Middle frontal gyrus (tissue), 1 donor: ENCODE data around the gene RPRD2.
"Not testable (repeated sequence)": the region's sequence is repeated elsewhere in the genome, so short reads cannot be mapped to it uniquely, and the experiment has no call there.

Experiments
- DNase-seq: peaks from one replicate; pipeline ENCODE4 v3.0.0-alpha.2; 2015; ENCODE audit warnings: low spot score; ENCODE audit errors: extremely low spot score

The RPRD2 gene

DNA sequence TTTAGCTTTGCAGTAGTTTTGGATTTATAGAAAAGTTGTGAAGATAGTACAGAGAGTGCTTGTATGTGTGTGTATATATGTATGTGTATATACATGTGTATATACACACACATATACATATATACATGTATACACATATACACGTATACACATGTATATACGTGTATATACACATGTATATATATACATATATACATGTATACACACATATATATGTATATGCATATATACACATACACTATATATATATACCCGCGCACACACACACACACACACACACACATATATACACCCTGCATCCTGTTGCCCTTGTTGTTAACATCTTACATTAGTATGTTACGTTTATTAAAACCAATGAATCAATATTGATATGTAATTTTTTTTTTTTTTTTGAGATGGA is 24.3 kb downstream of the RPRD2 start:
- DNase-seq = no peak

DNA sequence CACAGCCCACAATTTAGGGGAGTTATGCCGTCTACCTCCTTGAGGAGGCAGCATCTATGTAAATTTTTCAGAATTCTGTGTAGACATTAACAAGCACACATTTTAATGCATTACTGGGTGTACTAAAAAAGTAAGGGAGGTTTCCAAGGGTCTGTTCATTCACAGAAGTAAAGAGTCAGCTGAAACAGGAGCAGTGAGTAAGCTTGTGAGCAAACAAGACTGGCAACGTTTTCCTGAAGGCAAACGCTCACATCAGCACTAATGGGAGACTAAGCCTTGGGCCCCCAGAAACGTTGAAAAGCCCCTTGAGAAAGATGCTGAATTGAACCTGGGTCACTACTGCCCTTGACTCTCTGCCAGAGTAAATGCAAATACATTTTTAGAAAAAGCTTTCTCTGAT is 25.7 kb downstream of the RPRD2 start:
- no peak for DNase-seq

DNA sequence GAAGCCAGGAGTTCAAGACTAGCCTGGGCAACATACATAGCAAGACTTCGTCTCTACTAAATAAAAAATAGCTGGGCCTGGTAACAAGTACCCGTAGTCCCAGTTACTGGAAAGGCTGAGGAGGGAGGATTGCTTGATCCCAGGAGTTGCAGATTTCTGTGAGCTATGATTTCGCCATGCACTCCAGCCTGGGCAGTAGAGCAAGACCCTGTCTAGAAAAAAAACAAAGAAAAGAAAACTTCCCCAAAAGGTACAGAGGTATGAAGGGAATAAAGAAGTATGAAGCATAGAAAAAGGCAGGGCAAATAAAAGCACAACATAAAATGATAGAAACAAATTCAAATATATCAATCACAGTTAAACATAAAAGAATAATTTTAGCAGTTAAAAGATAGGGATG is 28.7 kb downstream of the RPRD2 start:
- DNase-seq = no peak

DNA sequence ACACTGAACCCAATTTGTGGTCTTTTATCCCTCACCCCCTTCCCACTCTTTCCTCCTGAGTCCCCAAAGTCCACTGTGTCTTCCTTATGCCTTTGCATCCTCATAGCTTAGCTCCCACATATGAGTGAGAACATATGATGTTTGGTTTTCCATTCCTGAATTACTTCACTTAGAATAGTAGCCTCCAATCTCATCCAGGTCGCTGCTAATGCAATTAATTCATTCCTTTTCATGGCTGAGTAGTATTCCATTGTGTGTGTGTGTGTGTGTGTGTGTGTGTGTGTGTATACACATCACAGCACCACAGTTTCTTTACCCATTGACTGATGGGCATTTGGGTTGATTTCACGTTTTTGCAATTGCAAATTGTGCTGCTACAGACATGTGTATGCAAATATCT is 31.2 kb downstream of the RPRD2 start:
- not testable (repeated sequence) for DNase-seq

DNA sequence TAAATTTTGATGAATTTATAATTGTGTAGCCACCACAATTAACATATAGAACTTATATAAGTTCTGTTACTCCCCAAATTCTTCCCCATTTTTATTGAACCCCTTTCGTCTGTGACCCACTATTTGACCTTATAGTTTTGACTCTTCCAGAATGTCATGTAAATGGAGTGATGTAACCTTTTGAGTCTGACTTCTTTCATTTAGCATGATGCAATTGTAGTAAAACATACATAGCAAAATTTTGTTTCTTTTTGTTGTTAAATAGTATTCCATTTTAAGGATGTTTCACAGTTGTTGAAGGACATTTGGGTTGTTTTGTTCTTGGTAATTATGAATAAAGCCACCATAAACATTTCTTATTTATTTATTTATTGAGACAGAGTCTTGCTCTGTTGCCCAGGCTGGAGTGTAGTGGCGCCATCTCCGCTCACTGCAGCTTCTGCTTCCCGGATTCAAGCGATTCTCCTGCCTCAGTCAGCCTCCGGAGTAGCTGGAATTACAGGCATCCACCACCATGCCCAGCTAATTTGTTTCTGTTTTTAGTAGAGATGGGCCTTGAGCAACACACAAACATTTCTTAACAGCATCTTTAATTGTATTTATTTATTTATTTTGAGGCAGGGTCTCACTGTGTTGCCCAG is 33.6 kb downstream of the RPRD2 start:
- no peak for DNase-seq

DNA sequence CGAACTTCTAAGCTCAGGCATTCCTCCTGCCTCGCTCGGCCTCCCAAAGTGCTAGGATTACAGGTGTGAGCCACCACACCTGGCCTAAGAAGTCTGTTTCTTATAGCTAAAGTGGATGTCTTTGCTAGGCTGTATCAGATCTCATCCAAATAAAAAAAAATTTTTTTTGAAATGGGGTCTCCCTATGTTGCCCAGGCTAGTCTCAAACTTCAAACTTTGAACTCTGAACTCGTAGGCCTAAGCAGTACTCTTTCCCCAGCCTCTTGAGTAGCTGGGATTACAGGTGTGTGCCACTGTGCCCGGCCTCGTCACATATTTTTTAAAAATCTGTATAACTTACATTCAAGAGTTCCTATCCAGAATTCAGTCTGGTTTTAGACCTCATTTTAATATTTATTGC is 40.5 kb downstream of the RPRD2 start:
- no peak for DNase-seq

DNA sequence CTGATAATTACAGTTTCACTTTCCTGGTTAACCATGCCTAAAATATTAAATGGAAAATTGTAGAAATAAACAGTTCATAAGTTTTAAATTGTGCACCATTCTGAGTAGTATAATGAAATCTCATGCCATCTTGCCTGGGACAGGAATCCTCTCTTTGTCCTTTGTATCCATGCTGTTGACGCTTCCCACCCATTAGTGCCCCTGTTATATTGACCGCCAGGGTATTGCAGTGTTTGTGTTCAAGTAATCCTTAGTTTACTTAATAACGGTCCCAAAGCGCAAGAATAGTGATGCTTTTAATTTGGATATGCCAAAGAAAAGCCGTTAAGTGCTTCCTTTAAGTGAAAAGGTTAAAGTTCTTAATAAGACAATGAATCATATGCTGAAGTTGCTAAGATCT is 41.7 kb downstream of the RPRD2 start:
- DNase-seq = no peak

DNA sequence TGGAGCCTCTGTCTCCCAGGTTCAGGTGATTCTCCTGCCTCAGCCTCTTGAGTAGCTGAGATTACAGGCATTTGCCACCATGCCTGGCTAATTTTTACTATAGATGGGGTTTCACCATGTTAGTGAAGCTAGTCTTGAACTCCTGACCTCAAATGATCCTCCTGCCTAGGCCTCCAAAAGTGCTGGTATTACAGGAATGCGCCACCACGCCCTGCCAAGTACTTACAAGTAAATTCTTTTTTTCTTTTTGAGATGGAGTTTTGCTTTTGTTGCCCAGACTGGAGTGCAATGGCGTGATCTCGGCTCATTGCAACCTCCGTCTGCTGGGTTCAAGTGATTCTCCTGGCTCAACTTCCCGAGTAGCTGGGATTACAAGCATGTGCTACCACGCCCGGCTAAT is 42.5 kb downstream of the RPRD2 start:
- no peak for DNase-seq

DNA sequence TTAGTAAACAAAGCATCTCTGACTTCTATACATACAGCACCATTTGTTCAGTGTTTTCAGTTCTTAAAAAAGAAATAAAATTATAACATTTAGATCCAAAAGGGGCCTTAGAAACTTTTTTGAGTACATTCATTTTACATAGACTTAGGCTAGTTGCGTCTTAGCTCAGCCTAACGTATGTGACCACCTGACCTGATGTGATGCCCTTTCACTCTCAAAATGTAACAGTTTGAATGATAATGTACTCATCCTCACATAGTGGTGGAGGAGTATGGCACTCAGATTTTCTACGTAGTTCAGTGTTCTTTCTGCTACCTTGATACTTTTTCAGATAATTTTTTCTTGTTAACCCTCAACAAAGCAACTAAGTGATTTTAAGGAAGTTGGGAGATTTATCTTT is 43.4 kb downstream of the RPRD2 start:
- no peak for DNase-seq

DNA sequence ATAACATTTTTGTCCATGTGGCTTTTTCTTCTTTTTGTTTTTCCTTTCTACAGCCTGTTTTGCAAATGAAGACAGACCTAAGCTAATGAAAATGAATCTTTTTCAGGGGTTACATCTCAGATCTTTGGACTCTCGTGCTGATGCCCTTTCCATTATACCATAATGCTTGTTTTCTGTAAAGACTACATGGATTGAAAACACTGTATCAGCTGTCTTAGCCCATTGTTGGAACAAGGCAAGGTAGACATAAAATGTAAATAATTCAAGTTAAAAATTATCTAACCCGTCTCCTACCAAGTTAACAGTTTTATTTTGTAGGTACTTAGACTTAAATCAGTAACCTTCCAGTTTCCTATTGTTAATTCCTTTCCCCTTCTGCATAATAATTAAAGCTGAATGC is 44.9 kb downstream of the RPRD2 start:
- DNase-seq = no peak

DNA sequence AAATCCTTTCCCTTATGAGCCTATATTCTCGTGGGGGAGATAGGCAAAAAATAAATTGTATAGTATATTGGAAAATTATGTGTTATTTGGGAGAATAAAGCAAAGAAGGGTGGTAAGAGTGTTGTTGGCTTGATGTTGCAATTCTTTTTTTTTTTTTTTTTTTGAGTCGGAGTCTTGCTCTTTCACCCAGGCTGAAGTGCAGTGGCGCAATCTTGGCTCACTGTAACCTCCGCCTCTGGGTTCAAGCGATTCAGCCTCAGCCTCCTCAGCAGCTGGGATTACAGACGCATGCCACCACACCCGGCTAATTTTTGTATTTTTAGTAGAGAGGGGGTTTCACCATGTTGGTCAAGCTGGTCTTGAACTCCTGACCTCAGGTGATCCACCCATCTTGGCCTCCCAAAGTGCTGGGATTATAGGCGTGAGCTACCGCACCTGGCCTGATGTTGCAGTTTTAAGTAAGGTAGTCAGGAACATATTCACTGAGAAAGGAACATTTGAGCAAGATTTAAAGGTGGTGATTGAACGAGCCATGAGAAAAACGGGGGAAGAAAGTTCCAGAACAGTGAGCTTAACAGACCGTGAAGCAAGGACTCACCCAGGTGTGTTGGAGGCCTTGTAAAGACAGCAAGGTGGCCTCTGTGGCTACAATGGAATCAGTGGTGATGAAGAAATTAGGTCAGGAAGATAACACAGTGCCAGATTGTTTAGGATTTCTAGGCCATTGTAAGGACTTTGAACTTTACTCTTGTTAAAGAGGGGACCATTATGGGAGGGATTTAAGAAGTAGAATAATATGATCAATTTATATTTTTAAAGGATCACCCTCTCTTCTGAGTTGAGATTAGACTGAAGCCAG is 45.8 kb downstream of the RPRD2 start:
- DNase-seq = no peak

DNA sequence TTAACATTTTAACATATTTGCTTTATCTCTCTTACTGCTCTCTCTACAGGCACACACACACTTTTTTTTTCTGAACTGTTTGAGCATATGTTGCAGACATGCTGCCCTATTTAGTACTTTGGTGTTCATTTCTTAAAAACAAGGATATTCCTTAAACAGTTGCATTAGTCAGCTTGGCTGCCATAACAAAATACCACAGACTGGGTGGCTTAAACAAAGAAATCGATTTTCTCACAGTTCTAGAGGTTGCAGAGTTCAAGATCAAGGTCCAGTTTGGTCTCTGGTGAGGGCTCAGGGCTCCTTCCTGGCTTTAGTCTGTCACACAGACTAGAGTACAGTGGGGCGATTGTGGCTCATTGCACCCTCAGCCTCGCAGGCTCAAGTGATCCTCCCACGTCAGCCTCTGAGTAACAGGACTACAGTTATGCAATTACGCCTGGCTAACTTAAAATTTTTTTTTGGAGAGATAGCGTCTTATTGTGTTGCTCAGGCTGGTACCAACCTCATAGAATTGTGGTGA is 46.7 kb downstream of the RPRD2 start:
- peak; percentile 16 for DNase-seq

DNA sequence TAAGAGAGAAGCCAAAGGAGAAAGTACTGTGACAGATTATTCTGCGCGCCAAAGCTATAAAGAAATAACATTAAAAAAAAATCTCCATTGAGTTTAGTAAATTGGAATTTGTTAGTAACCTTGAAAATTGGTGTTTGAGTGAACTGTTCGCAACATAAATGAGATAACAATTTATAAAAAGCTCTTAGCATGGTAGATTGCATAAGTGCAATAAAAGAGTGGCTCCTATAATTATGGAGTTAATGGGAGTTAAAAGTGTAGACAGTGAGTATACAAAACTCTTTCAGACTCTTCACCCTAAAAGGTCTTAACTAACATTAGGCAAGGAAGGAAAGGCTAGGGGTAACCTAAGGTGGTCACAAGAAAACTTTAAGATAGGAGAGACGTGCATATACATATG is 50.6 kb downstream of the RPRD2 start:
- no peak for DNase-seq

DNA sequence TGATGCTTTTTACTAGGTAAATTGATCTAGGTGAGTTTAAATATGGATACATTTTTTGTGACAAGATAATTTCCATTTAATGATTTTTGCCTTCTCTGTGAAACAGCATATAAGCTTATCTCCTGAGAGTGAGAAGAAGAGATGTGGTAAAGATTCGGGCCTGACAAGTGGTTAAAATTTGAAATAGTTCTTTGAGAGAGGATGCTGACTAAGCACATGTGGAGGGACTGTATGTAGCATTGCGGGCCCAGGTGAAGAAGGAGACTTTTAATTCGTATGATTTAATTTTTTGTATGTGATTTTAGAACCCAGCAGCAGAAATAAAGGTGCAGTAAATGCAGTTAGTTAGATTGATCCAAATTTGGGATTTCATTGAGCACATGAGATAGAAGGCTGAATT is 51.9 kb downstream of the RPRD2 start:
- DNase-seq = no peak

DNA sequence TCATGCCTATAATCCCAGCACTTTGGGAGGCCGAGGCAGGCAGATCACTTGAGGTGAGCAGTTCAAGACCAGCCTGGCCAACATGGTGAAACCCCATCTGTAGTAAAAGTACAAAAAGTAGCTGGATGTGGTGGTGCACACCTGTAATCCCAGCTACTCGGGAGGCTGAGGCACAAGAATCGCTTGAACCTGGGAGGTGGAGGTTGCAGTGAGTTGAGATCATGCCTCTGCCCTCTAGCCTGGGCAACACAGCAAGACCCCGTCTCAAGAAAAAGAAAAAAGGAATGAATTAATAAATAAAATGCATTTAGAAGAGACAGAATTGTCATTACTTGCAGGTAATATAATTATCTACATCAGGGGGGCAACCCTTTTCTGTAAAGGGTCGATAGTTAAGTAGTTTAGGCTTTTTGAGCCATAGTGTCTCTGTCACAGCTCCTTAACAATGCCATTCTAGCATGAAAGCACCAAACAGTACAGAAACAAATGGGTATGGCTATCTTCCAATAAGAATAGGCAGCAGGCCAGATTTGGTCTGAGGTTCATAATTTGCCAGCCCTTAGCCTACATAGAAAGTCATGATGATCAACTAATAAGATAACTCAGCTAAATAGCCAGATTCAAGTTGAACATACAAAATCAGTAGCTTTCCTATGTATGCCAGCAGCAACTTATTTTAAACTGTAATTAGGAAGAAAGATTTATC is 56.8 kb downstream of the RPRD2 start:
- DNase-seq = peak; percentile 37

DNA sequence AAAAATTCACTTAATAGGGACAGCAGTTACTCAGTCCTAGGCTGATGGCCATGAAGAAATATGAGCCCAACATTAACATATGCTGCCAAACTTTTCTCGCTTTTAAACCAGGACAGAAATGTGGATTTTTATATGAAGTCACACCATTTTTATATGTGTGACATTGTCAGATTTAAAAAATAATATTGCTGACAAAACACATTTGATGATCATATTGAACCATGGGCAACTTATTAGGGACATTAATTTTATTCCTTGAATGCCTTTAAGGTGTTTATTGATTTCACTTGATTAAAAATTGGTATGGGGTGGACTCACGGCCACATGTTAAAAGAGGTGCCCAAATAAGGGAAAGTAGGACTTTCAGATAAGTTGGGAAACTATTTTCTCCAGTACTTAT is 58.6 kb downstream of the RPRD2 start:
- no peak for DNase-seq

DNA sequence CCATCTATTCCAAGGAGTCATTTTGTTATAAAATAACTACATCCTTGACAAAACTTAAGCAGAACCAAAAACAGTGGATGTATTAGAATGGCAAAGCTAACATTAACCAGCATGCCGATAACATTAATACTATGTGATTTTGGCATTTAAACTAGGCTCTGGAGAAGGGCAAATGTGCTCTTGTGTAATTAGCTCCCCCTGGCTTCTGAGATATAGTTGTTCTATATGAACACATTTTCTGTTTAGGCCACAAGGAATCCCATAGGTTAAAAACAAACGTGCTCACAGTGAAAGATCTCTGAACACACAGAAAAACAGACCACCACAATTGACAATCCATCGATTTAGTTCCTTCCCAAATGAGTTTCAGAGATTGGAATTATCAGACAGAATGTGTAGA is 65.9 kb downstream of the RPRD2 start:
- DNase-seq = no peak

DNA sequence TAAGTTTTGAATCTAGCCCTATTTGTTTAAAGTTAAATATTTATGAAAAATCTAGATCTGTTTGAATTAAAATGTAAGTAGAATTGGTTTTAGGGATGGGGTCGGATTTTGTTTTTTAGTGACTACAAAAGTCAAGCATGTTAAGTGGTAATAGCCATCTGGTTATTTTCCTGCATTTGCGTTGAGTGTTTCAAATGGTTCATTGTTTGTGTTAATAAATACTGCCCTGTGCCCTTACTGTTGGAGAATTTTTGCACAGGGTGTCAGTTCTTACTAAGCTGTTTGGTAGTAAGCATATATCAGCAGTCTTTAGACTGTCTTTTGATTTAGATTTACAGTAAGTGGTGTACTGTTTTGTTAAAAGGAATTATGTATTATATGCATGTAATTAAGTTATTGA is 77.2 kb downstream of the RPRD2 start:
- no peak for DNase-seq

DNA sequence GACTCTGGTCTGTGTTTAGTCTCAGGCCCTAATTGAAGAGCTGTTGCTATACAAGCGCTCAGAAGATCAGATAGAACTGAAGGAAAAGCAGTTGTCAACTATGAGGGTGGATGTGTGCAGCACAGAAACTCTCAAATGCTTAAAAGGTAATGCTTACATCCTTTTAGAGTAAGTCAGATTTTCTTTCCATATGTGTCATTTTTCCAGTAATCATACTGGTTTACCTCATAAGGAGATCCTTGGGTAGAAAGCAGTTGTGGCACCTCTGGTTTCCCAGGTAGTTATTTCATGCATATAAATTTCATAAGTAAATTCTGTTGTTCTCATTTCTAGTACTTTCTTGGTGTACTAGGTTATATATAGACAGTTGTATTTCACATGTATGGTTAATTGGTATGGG is 80.3 kb downstream of the RPRD2 start:
- no peak for DNase-seq

DNA sequence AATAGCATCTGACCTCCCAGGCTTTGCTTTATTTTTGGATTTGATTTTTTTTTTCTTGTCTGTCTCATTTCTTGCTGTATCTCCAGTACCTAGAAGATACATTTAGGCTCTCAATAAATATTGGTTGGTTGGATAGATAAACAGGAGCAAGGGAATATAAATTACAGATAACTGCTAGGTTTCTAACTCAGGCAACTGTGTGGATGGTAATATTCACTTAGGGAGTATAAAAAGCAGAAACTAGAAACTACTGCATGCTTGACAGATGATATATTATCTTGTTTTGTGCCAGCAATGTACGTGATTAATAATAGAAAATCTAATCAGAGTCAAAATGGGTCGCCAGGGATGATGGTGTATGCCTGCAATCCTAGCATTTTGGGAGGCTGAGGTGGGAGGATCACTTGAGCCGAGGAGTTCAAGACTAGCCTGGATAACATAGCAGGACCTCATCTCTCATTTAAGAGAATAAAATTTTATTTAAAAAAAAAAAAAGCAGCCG is 92.2 kb downstream of the RPRD2 start:
- no peak for DNase-seq

DNA sequence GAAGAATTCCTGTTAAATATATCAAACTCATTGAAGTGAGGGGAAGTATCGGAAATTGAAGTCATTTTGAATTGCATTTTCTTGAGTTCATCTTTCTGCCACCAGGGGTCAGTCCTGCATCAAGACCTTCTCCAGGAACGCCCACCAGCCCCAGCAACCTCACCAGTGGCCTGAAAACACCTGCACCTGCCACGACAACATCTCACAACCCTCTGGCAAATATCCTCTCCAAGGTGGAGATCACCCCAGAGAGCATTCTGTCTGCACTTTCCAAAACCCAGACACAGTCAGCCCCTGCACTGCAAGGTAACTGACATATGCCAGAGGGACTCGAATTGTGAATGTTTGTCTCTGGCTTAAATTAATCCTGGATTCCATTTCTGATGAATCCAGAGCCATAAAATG is 100.5 kb downstream of the RPRD2 start:
- no peak for DNase-seq

DNA sequence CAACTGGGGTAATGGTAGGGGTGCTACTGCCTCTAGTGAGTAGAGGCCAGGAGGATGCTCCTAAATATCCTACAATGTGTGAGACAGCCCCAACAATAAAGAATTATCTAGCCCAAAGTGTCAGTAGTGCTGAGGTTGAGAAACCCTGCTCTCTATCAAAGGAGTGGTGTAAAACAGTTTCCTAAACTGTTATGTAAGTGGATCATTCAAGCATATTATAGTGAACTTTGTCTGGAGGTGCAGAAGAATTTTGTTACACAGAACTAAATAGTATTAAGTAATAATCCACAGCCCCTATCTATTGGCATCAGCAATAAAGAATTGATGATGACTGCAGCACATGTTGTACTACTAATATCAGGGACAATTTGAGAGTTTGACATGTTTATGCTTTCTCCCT is 103.0 kb downstream of the RPRD2 start:
- no peak for DNase-seq
